Measurements from ENCODE around the gene TUBGCP3. TPM values are rescaled to one million over a fixed set of nuclear protein-coding genes. Genes with fewer than 3 reads are reported as not detected.

TUBGCP3 gene
- total and polyA plus RNA-seq, 2 donors (not counting 1 experiment from before 2014, with no cell fraction given) = 30.6 to 65.1 TPM

- H3K4me3 ChIP-seq (ENCODE audit: control extremely low read depth in 1 of 5, extremely low read depth in 1 of 5, insufficient read depth in 1 of 5, low read depth in 2 of 5, low read length in 4 of 5) = no peak overlapping the region
- intact Hi-C loops (cut with micrococcal nuclease) = no loop called here
- WGBS (ENCODE audit: insufficient coverage) = 88% methylated on average over 41 of the region's 42 CpGs
- DNase-seq (no peak), ATAC-seq (ENCODE audit: low read depth) (no peak)
- H3K36me3 ChIP-seq (replicated peaks in 1 of 2; ENCODE audit: control extremely low read depth in 1 of 2, control insufficient read depth in 1 of 2, extremely low read depth in 1 of 2, insufficient read depth in 2 of 2, low read length in 1 of 2) = no peaks in the 10 kb centered on the region
- H2AFZ ChIP-seq (ENCODE audit: insufficient read depth, low read depth, low read length, poor library complexity, severe bottlenecking) = no peak overlapping the region
- no peaks in the 10 kb centered on the region for H4K20me1 ChIP-seq (ENCODE audit: control insufficient read depth, insufficient read depth, low read length, poor library complexity, severe bottlenecking)
- H3K27me3 ChIP-seq (replicated peaks in 1 of 4; ENCODE audit: control extremely low read depth in 1 of 4, control insufficient read depth in 3 of 4, insufficient read depth in 4 of 4, low read length in 3 of 4) = peaks cover 0 to 8% (median 0%) of the 10 kb centered on the region in 4 experiments
- TF ChIP-seq, protein P1, sequence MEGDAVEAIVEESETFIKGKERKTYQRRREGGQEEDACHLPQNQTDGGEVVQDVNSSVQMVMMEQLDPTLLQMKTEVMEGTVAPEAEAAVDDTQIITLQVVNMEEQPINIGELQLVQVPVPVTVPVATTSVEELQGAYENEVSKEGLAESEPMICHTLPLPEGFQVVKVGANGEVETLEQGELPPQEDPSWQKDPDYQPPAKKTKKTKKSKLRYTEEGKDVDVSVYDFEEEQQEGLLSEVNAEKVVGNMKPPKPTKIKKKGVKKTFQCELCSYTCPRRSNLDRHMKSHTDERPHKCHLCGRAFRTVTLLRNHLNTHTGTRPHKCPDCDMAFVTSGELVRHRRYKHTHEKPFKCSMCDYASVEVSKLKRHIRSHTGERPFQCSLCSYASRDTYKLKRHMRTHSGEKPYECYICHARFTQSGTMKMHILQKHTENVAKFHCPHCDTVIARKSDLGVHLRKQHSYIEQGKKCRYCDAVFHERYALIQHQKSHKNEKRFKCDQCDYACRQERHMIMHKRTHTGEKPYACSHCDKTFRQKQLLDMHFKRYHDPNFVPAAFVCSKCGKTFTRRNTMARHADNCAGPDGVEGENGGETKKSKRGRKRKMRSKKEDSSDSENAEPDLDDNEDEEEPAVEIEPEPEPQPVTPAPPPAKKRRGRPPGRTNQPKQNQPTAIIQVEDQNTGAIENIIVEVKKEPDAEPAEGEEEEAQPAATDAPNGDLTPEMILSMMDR (IDR thresholded peaks at IDR 0.05) = no peak
- no peak for TF ChIP-seq EZH2 (IDR thresholded peaks at IDR 0.05; ENCODE audit: borderline replicate concordance, insufficient read depth, low read depth, low read length, poor library complexity, severe bottlenecking)
- no peak overlapping the region for H3K27ac ChIP-seq (ENCODE audit: low read length in 2 of 2)
- peaks cover 0 to 8% (median 0%) of the 10 kb centered on the region in 3 donors for H3K9me3 ChIP-seq (ENCODE audit: control extremely low read depth in 1 of 3, control insufficient read depth in 2 of 3, insufficient read depth in 1 of 3, low read length in 2 of 3)
- Mint-ChIP-seq H3K27me3 (peaks cover 21% of the 10 kb centered on the region), H3K4me1 (no peaks in the 10 kb centered on the region), H3K9me3 (ENCODE audit: insufficient read depth) (no peaks in the 10 kb centered on the region), H3K27ac (no peak overlapping the region), H3K4me3 (no peak overlapping the region)
- ChIA-PET CTCF (no interaction called here), POLR2A (no interaction called here)
- no peaks in the 10 kb centered on the region for H3K79me2 ChIP-seq (ENCODE audit: control insufficient read depth, insufficient read depth, low read length)
- no peak overlapping the region for H3K9ac ChIP-seq (ENCODE audit: low read length)
- no peak overlapping the region for H3K4me2 ChIP-seq (replicated peaks; ENCODE audit: low read depth, low read length, poor library complexity, severe bottlenecking)
- H3K4me1 ChIP-seq (ENCODE audit: control insufficient read depth in 2 of 2, insufficient read depth in 2 of 2, low read length in 2 of 2) = no peaks in the 10 kb centered on the region
Measured at GRCh38 chr13:112444416-112445399, 143.2 kb downstream of the TUBGCP3 start.

- H3K27me3 ChIP-seq (replicated peaks in 1 of 4; ENCODE audit: control extremely low read depth in 1 of 4, control insufficient read depth in 3 of 4, insufficient read depth in 4 of 4, low read length in 3 of 4) = peaks cover 0 to 8% (median 0%) of the 10 kb centered on the region in 4 experiments
- Mint-ChIP-seq H3K4me3 (no peak overlapping the region), H3K4me1 (no peaks in the 10 kb centered on the region), H3K27me3 (peaks cover 21% of the 10 kb centered on the region), H3K9me3 (ENCODE audit: insufficient read depth) (no peaks in the 10 kb centered on the region), H3K27ac (no peak overlapping the region)
- TF ChIP-seq EZH2 (IDR thresholded peaks at IDR 0.05; ENCODE audit: borderline replicate concordance, insufficient read depth, low read depth, low read length, poor library complexity, severe bottlenecking) = no peak
- TF ChIP-seq, protein P1 (IDR thresholded peaks at IDR 0.05) = peak; percentile 24
- DNase-seq = no peak
- no peak overlapping the region for H2AFZ ChIP-seq (ENCODE audit: insufficient read depth, low read depth, low read length, poor library complexity, severe bottlenecking)
- no peaks in the 10 kb centered on the region for H3K4me1 ChIP-seq (ENCODE audit: control insufficient read depth in 2 of 2, insufficient read depth in 2 of 2, low read length in 2 of 2)
- H3K9me3 ChIP-seq (ENCODE audit: control extremely low read depth in 1 of 3, control insufficient read depth in 2 of 3, insufficient read depth in 1 of 3, low read length in 2 of 3) = peaks cover 0 to 8% (median 0%) of the 10 kb centered on the region in 3 donors
- H3K27ac ChIP-seq (ENCODE audit: low read length in 2 of 2) = no peak overlapping the region
- no peak for ATAC-seq (ENCODE audit: low read depth)
- intact Hi-C loops (cut with micrococcal nuclease) = no loop called here
- H3K79me2 ChIP-seq (ENCODE audit: control insufficient read depth, insufficient read depth, low read length) = no peaks in the 10 kb centered on the region
- H3K36me3 ChIP-seq (replicated peaks in 1 of 2; ENCODE audit: control extremely low read depth in 1 of 2, control insufficient read depth in 1 of 2, extremely low read depth in 1 of 2, insufficient read depth in 2 of 2, low read length in 1 of 2) = no peaks in the 10 kb centered on the region
- H3K9ac ChIP-seq (ENCODE audit: low read length) = no peak overlapping the region
- H3K4me3 ChIP-seq (ENCODE audit: control extremely low read depth in 1 of 5, extremely low read depth in 1 of 5, insufficient read depth in 1 of 5, low read depth in 2 of 5, low read length in 4 of 5) = no peak overlapping the region
- 4% methylated on average over 10 of the region's 10 CpGs for WGBS (ENCODE audit: insufficient coverage)
- ChIA-PET POLR2A (no interaction called here), CTCF (no interaction called here)
- no peak overlapping the region for H3K4me2 ChIP-seq (replicated peaks; ENCODE audit: low read depth, low read length, poor library complexity, severe bottlenecking)
- no peaks in the 10 kb centered on the region for H4K20me1 ChIP-seq (ENCODE audit: control insufficient read depth, insufficient read depth, low read length, poor library complexity, severe bottlenecking)
Measured at GRCh38 chr13:112443995-112444311, 144.0 kb downstream of the TUBGCP3 start.

All from B cell (primary cell).